ENCODE data around the gene SCG5. TPM values are rescaled to one million over a fixed set of nuclear protein-coding genes. Genes with fewer than 3 reads are reported as not detected.

The SCG5 gene
- total RNA-seq, 1 experiment from 2014 or later = 23.9 TPM

- no peak overlapping the region for H3K14ac ChIP-seq (ENCODE audit: insufficient read depth, low read length)
- no peaks in the 10 kb centered on the region; a peak in 1 of 5 replicates for H3K9me3 Mint-ChIP-seq
- H4K20me1 ChIP-seq (ENCODE audit: control insufficient read depth, insufficient read depth, insufficient read length) = no peaks in the 10 kb centered on the region
- H2BK5ac ChIP-seq (ENCODE audit: insufficient read length, low read length) = no peak overlapping the region
- H2AFZ ChIP-seq (ENCODE audit: low read length) = no peak overlapping the region
- H3K4me1 Mint-ChIP-seq = peaks cover 23 to 24% of the 10 kb centered on the region in 2 experiments
- H3K79me1 ChIP-seq (ENCODE audit: insufficient read depth, low read depth, low read length, poor library complexity, severe bottlenecking) = no peaks in the 10 kb centered on the region
- no peaks in the 10 kb centered on the region; the same call in 1 of the 2 replicates for H3K27me3 ChIP-seq (ENCODE audit: insufficient read depth, low read length)
- no peak overlapping the region for H4K5ac ChIP-seq (ENCODE audit: insufficient read length, low read depth, low read length)
- no peak overlapping the region for H4K91ac ChIP-seq (ENCODE audit: insufficient read length, low read depth, low read length)
- no peak overlapping the region for H4K8ac ChIP-seq (replicated peaks; ENCODE audit: insufficient read length, low read depth, low read length)
- no CpG with 5 or more reads among the region's 3 CpGs for WGBS (ENCODE audit: extremely low coverage, insufficient read length, low lambda C conversion rate)
- H3K4me1 ChIP-seq (ENCODE audit: insufficient read depth, low read length) = no peaks in the 10 kb centered on the region; the same call in 1 of the 2 replicates
- H2BK12ac ChIP-seq (ENCODE audit: insufficient read length, low read depth, low read length) = no peak overlapping the region
- no peak overlapping the region for H3K27ac ChIP-seq (ENCODE audit: insufficient read length, low read depth, low read length)
- no peak for DNase-seq
- no peaks in the 10 kb centered on the region for H3K23me2 ChIP-seq (ENCODE audit: insufficient read length, low read depth, low read length, poor library complexity, severe bottlenecking)
- H3K27me3 Mint-ChIP-seq (ENCODE audit: low read depth) = peaks cover 8% of the 10 kb centered on the region
- H3K56ac ChIP-seq (ENCODE audit: insufficient read length, low read depth, low read length) = no peak overlapping the region
- no peak for TF ChIP-seq CTCF (conservative IDR thresholded peaks at IDR 0.05)
- no peaks in the 10 kb centered on the region for H3K36me3 Mint-ChIP-seq (ENCODE audit: insufficient read depth in 1 of 3, low read depth in 3 of 3)
- H3K79me2 ChIP-seq (ENCODE audit: insufficient read depth, low read length) = no peaks in the 10 kb centered on the region
- H3K23ac ChIP-seq (ENCODE audit: insufficient read length, low read depth, low read length) = no peak overlapping the region
- H2BK120ac ChIP-seq (ENCODE audit: low read depth, low read length, poor library complexity, severe bottlenecking) = no peak overlapping the region
- H3K4ac ChIP-seq (ENCODE audit: low read depth, low read length) = no peak overlapping the region
- no peak overlapping the region for H2AK5ac ChIP-seq (ENCODE audit: insufficient read length, low read length)
- no peak overlapping the region for H3K4me2 ChIP-seq (ENCODE audit: insufficient read depth, insufficient read length, low read length)
- no peaks in the 10 kb centered on the region for H3K9me3 ChIP-seq (ENCODE audit: control insufficient read depth, low read depth, low read length)
- no peak overlapping the region for H2BK15ac ChIP-seq (ENCODE audit: low read depth, low read length)
- H2BK20ac ChIP-seq (ENCODE audit: low read depth, low read length, poor library complexity, severe bottlenecking) = no peak overlapping the region
- no peak overlapping the region for H3K18ac ChIP-seq (ENCODE audit: insufficient read length, low read depth, low read length)
- no peak overlapping the region for H3K4me3 Mint-ChIP-seq
- H3K9ac ChIP-seq (ENCODE audit: extremely low read depth, insufficient read length, low read length) = no peak overlapping the region
- no peak overlapping the region for H3T11ph ChIP-seq (ENCODE audit: low read length)
- no peak overlapping the region for H3K27ac Mint-ChIP-seq
Observed at GRCh38 chr15:32733281-32733680, 91.8 kb downstream of the SCG5 start.

Measured in H9 (cell line).